HG03039 (cell line): Measurements from ENCODE around the gene DCAF16.
"Not testable (repeated sequence)": the region's sequence is repeated elsewhere in the genome, so short reads cannot be mapped to it uniquely, and the experiment has no call there.

ENCODE experiments used
- ATAC-seq: cut with Tn5 transposase; IDR thresholded peaks from one replicate; pipeline ENCODE4 v1.9.1; 2021; ENCODE audit warnings: mild to moderate bottlenecking, moderate library complexity; ENCODE audit not compliant: unreplicated experiment

Gene DCAF16

GRCh38 chr4:17810260-17811077, at the start of gene DCAF16, which contains the start of gene NCAPG:
TSS of gene DCAF16 (minus strand) at chr4:17810757. CDS start at chr4:17804141, 6,616 bp downstream.
TSS of gene NCAPG (plus strand) at chr4:17810979. CDS start at chr4:17811078, 99 bp downstream.
- peak; percentile 90 for ATAC-seq

- ATAC-seq = no peak
Observed at GRCh38 chr4:17859793-17860406, 49.3 kb upstream of the DCAF16 start.

- no peak for ATAC-seq
Observed at GRCh38 chr4:17854036-17854435, 43.5 kb upstream of the DCAF16 start.

GRCh38 chr4:17851959-17852358, 41.4 kb upstream of the DCAF16 start:
- ATAC-seq = no peak

GRCh38 chr4:17850295-17850694, 39.7 kb upstream of the DCAF16 start:
- ATAC-seq = not testable (repeated sequence)

GRCh38 chr4:17846266-17846665, 35.7 kb upstream of the DCAF16 start:
- no peak for ATAC-seq

- no peak for ATAC-seq
Observed at GRCh38 chr4:17823871-17824669, 13.5 kb upstream of the DCAF16 start.

- ATAC-seq = peak; percentile 77
Observed at GRCh38 chr4:17817027-17817426, 6.5 kb upstream of the DCAF16 start.

- ATAC-seq = no peak
Observed at GRCh38 chr4:17816142-17816541, 5.6 kb upstream of the DCAF16 start.

- ATAC-seq = no peak
Observed at GRCh38 chr4:17814140-17814539, 3.6 kb upstream of the DCAF16 start.

GRCh38 chr4:17812801-17813200, 2.2 kb upstream of the DCAF16 start:
- ATAC-seq = no peak

- ATAC-seq = no peak
Observed at GRCh38 chr4:17812125-17812524, 1.6 kb upstream of the DCAF16 start.

- peak; percentile 25 for ATAC-seq
Observed at GRCh38 chr4:17811078-17811603, 584 bp upstream of the DCAF16 start.

GRCh38 chr4:17809667-17810066, 890 bp downstream of the DCAF16 start:
- ATAC-seq = no peak

- ATAC-seq = no peak
Observed at GRCh38 chr4:17807446-17807845, 3.1 kb downstream of the DCAF16 start.

GRCh38 chr4:17805580-17806155, 4.9 kb downstream of the DCAF16 start:
- ATAC-seq = peak; percentile 20

- ATAC-seq = no peak
Observed at GRCh38 chr4:17797808-17798207, 12.7 kb downstream of the DCAF16 start.

- ATAC-seq = no peak
Observed at GRCh38 chr4:17794730-17795129, 15.8 kb downstream of the DCAF16 start.

GRCh38 chr4:17788956-17789355, 21.6 kb downstream of the DCAF16 start:
- ATAC-seq = no peak

GRCh38 chr4:17787315-17787714, 23.2 kb downstream of the DCAF16 start:
- ATAC-seq = no peak

GRCh38 chr4:17786567-17786966, 24.0 kb downstream of the DCAF16 start:
- no peak for ATAC-seq
